PC-3 (cell line): ENCODE results near the gene SSNA1.

Experiments
- EZH2 ChIP-seq: fragments of 300-600 bp; sonication (generic); IDR thresholded peaks from one replicate; pipeline ENCODE4 v1.6.1; 2017; ENCODE audit warnings: antibody characterized with exemption, mild to moderate bottlenecking, low read length; ENCODE audit not compliant: unreplicated experiment
- EZH2phosphoT487 ChIP-seq: fragments of 300-600 bp; sonication (generic); IDR thresholded peaks from 2 replicates; pipeline ENCODE4 v1.6.1; 2018; ENCODE audit warnings: mild to moderate bottlenecking, antibody characterized with exemption, low read length, borderline replicate concordance
- TF ChIP-seq, protein P1 (sequence below): fragments of 300-600 bp; sonication (generic); conservative IDR thresholded peaks from 2 replicates; pipeline ENCODE4 v1.5.1; 2017; ENCODE audit warnings: antibody characterized with exemption, low read depth, mild to moderate bottlenecking, low read length

DNA sequence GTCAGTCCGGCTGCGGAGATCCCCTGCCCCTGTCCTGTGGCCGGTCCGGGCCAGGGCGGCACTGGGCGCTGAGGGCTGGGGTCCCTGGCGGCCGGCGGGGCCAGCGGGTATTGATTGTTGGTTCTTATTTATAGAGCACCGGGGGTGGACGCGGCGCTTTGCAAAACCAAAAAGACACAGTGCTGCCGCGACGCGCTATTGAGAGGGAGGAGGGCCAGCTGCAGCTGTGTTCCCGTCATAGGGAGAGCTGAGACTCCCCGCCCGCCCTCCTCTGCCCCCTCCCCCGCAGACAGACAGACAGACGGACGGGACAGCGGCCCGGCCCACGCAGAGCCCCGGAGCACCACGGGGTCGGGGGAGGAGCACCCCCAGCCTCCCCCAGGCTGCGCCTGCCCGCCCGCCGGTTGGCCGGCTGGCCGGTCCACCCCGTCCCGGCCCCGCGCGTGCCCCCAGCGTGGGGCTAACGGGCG lies 21.2 kb upstream of the SSNA1 start:
- TF ChIP-seq EZH2 (no peak), EZH2phosphoT487 (no peak)
- TF ChIP-seq, protein P1, sequence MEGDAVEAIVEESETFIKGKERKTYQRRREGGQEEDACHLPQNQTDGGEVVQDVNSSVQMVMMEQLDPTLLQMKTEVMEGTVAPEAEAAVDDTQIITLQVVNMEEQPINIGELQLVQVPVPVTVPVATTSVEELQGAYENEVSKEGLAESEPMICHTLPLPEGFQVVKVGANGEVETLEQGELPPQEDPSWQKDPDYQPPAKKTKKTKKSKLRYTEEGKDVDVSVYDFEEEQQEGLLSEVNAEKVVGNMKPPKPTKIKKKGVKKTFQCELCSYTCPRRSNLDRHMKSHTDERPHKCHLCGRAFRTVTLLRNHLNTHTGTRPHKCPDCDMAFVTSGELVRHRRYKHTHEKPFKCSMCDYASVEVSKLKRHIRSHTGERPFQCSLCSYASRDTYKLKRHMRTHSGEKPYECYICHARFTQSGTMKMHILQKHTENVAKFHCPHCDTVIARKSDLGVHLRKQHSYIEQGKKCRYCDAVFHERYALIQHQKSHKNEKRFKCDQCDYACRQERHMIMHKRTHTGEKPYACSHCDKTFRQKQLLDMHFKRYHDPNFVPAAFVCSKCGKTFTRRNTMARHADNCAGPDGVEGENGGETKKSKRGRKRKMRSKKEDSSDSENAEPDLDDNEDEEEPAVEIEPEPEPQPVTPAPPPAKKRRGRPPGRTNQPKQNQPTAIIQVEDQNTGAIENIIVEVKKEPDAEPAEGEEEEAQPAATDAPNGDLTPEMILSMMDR, result no peak
